Adrenal gland (tissue), 5 donors: ENCODE measurements around the gene ADGRB3.
"Not testable (repeated sequence)": the region's sequence is repeated elsewhere in the genome, so short reads cannot be mapped to it uniquely, and the experiment has no call there.

Experiments
- CTCF ChIP-seq, 6 experiments: fragments of 450-650 bp in 4 of 6; fragments of 200-600 bp in 2 of 6; sonication (generic) in 1 of 6; IDR thresholded peaks; 1 replicate in 5 of 6; 2 replicates in 1 of 6; pipeline versions ENCODE4 v1.5.1 to v1.8.0; 2016 to 2021; ENCODE audit warnings: antibody characterized with exemption in 6 of 6, mild to moderate bottlenecking in 2 of 6, moderate library complexity in 1 of 6
- POLR2A ChIP-seq, 2 donors: fragments of 450-650 bp; IDR thresholded peaks; one replicate each; pipeline ENCODE4 v1.6.1; 2017; ENCODE audit warnings: antibody characterized with exemption in 2 of 2, mild to moderate bottlenecking in 2 of 2, moderate library complexity in 1 of 2
- donor health status: DM: no; HTN: no; CAD: no.

- TF ChIP-seq CTCF, POLR2A (IDR thresholded peaks at IDR 0.05): not testable (repeated sequence)
Observed at GRCh38 chr6:68814976-68815375, 179.9 kb downstream of the ADGRB3 start.
